ENCODE measurements around the gene C1orf174. TPM values are rescaled to one million over a fixed set of nuclear protein-coding genes. Genes with fewer than 3 reads are reported as not detected.

Gene C1orf174
- total and polyA plus RNA-seq, 8 donors, result 6.7 to 11.6 (median 9.2) TPM

- Histone ChIP-seq H3K27ac (no peak overlapping the region), H3K36me3 (no peaks in the 10 kb centered on the region), H3K27me3 (no peaks in the 10 kb centered on the region), H3K9me3 (no peaks in the 10 kb centered on the region), H3K4me3 (no peak overlapping the region), H3K4me1 (peaks cover 0 to 2% (median 0%) of the 10 kb centered on the region in 3 donors)
- FAIRE-seq (no peak), ATAC-seq (no peak), DNase-seq (no peak)
- no peak for TF ChIP-seq CTCF (IDR thresholded peaks at IDR 0.05)
- intact Hi-C loops (cut with DNase I), result no loop called here
- 81 to 84% methylated on average over 24 of the region's 24 CpGs for WGBS, 2 donors
Measured at GRCh38 chr1:3904006-3904842, 4.2 kb upstream of the C1orf174 start.

- DNase-seq (peak in 4 of 6 donors; percentile 29 to 65 (median 51)), FAIRE-seq (no peak), ATAC-seq (no peak)
- H3K9me3 ChIP-seq, result no peaks in the 10 kb centered on the region
- no peak overlapping the region for H3K4me3 ChIP-seq
- intact Hi-C loops (cut with DNase I), result no loop called here
- no peaks in the 10 kb centered on the region for H3K36me3 ChIP-seq
- no peak overlapping the region for H3K27ac ChIP-seq
- peaks cover 0 to 6% (median 0%) of the 10 kb centered on the region in 3 donors for H3K4me1 ChIP-seq
- WGBS, 2 donors, result 67 to 76% methylated on average over 16 of the region's 16 CpGs
- H3K27me3 ChIP-seq, result no peaks in the 10 kb centered on the region
- no peak for TF ChIP-seq CTCF (IDR thresholded peaks at IDR 0.05)
Measured at GRCh38 chr1:3903141-3904005, 3.3 kb upstream of the C1orf174 start.

GRCh38 chr1:3902571-3903091 lies 2.6 kb upstream of the C1orf174 start:
- no peak overlapping the region for H3K4me3 ChIP-seq
- intact Hi-C loops (cut with DNase I), result no loop called here
- no peaks in the 10 kb centered on the region for H3K9me3 ChIP-seq
- H3K27ac ChIP-seq, result no peak overlapping the region
- no peak for TF ChIP-seq CTCF (IDR thresholded peaks at IDR 0.05)
- peaks cover 0 to 6% (median 0%) of the 10 kb centered on the region in 3 donors for H3K4me1 ChIP-seq
- no peaks in the 10 kb centered on the region for H3K36me3 ChIP-seq
- WGBS, 2 donors, result 84% methylated on average over 10 of the region's 10 CpGs
- no peaks in the 10 kb centered on the region for H3K27me3 ChIP-seq
- DNase-seq (no peak), FAIRE-seq (no peak), ATAC-seq (no peak)

- no peaks in the 10 kb centered on the region for H3K36me3 ChIP-seq
- DNase-seq, result peak in 1 of 6 donors; percentile 54
- intact Hi-C loops (cut with DNase I), result no loop called here
- no peak overlapping the region for H3K4me3 ChIP-seq
- H3K27ac ChIP-seq, result no peak overlapping the region
- H3K27me3 ChIP-seq, result no peaks in the 10 kb centered on the region
- TF ChIP-seq CTCF (IDR thresholded peaks at IDR 0.05), result no peak
- H3K4me1 ChIP-seq, result peaks cover 0 to 6% (median 0%) of the 10 kb centered on the region in 3 donors
- WGBS, 2 donors, result 95 to 97% methylated on average over 15 of the region's 15 CpGs
- no peak for ATAC-seq
- H3K9me3 ChIP-seq, result no peaks in the 10 kb centered on the region
- no peak for FAIRE-seq
Measured at GRCh38 chr1:3902111-3902511, 2.0 kb upstream of the C1orf174 start.

All from pancreas (tissue), 10 donors.